Esophagus squamous epithelium (tissue), 5 donors: ENCODE data around the gene MPIG6B. TPM values are rescaled to one million over a fixed set of nuclear protein-coding genes. Genes with fewer than 3 reads are reported as not detected.

Source experiments
- DNase-seq: peaks from one replicate; lab custom pipeline; 2025; lab: John Stamatoyannopoulos, UW
- H3K27ac ChIP-seq, 4 donors: fragments of 200-600 bp; sonication (generic); one replicate each; pipeline ENCODE4 v1.5.1; 2016 to 2019; ENCODE audit warnings: mild to moderate bottlenecking in 1 of 4
- H3K27me3 ChIP-seq, 4 donors: fragments of 200-600 bp; sonication (generic); 1 replicate in 3 of 4; 2 replicates in 1 of 4; pipeline versions ENCODE4 v1.5.1 to v1.6.0; 2017 to 2021; ENCODE audit warnings: antibody characterized with exemption in 1 of 4
- H3K36me3 ChIP-seq, 3 donors: fragments of 200-600 bp; sonication (generic); one replicate each; pipeline ENCODE4 v1.5.1; 2016 to 2019
- H3K4me1 ChIP-seq, 3 donors: fragments of 200-600 bp; sonication (generic); one replicate each; pipeline ENCODE4 v1.5.1; 2017 to 2019
- H3K4me3 ChIP-seq, 4 donors: fragments of 200-600 bp; sonication (generic); 1 replicate in 3 of 4; 2 replicates in 1 of 4; pipeline ENCODE4 v1.5.1; 2016 to 2019; ENCODE audit warnings: mild to moderate bottlenecking in 2 of 4, moderate library complexity in 1 of 4
- H3K9me3 ChIP-seq, 3 donors: fragments of 200-600 bp; sonication (generic); one replicate each; pipeline ENCODE4 v1.5.1; 2016 to 2019
- CTCF ChIP-seq, 6 experiments: fragments of 450-650 bp in 4 of 6; fragments of 200-600 bp in 2 of 6; sonication (generic) in 2 of 6; IDR thresholded peaks; one replicate each; pipeline ENCODE4 v1.5.1; 2016 to 2019; ENCODE audit warnings: antibody characterized with exemption in 6 of 6, mild to moderate bottlenecking in 4 of 6, moderate library complexity in 4 of 6
- POLR2A ChIP-seq, 4 donors: fragments of 450-650 bp; IDR thresholded peaks; one replicate each; pipeline ENCODE4 v1.6.1; 2017; ENCODE audit warnings: antibody characterized with exemption in 4 of 4, mild to moderate bottlenecking in 4 of 4, moderate library complexity in 3 of 4
- WGBS, 2 donors: methylation state at CpG; one replicate each; pipeline ENCODE4 v1.1.5; 2018; 5-methylcytosine and 5-hydroxymethylcytosine counted together
- intact Hi-C: fragments of 100-400 bp; cut with DNase I; formaldehyde crosslinking; loops from one replicate; pipeline ENCODE4 v1.15.0; 2022
- total RNA-seq, 4 donors: library from RNA; depleted of rRNA; stranded (reverse); fragments of >200 nt; gene quantifications; one replicate each; pipeline ENCODE4 v1.1.0, GENCODE V29; 2016
- donor health status: DM: yes; HTN: yes; CAD: no.

MPIG6B gene
- total RNA-seq, 4 donors from 2014 or later: 0.12 to 1.4 (median 0.73) TPM

GRCh38 chr6:31687321-31687720 lies 35.9 kb upstream of the MPIG6B start:
- no peak overlapping the region for H3K4me3 ChIP-seq
- TF ChIP-seq POLR2A (IDR thresholded peaks at IDR 0.05) (no peak), CTCF (IDR thresholded peaks at IDR 0.05) (no peak)
- DNase-seq: no peak
- H3K27ac ChIP-seq: no peak overlapping the region
- no peaks in the 10 kb centered on the region for H3K9me3 ChIP-seq
- intact Hi-C loops: loop anchor here (10.0 kb wide), 1 partner anchor 147 kb away; no protein-coding TSS in a partner anchor
- H3K36me3 ChIP-seq: peaks cover 23 to 81% (median 48%) of the 10 kb centered on the region in 3 donors
- peaks cover 0 to 14% (median 4%) of the 10 kb centered on the region in 3 donors for H3K4me1 ChIP-seq
- 66 to 82% methylated on average over 4 to 7 of the region's 8 CpGs for WGBS, 2 donors
- no peaks in the 10 kb centered on the region for H3K27me3 ChIP-seq

GRCh38 chr6:31687860-31688693 lies 35.1 kb upstream of the MPIG6B start:
- no peaks in the 10 kb centered on the region for H3K27me3 ChIP-seq
- H3K9me3 ChIP-seq: no peaks in the 10 kb centered on the region
- DNase-seq: no peak
- TF ChIP-seq POLR2A (IDR thresholded peaks at IDR 0.05) (no peak), CTCF (IDR thresholded peaks at IDR 0.05) (no peak)
- intact Hi-C loops: loop anchor here (10.0 kb wide), 1 partner anchor 147 kb away; no protein-coding TSS in a partner anchor
- H3K27ac ChIP-seq: no peak overlapping the region
- H3K4me3 ChIP-seq: no peak overlapping the region
- WGBS, 2 donors: 80 to 90% methylated on average over 3 to 11 of the region's 14 CpGs
- peaks cover 0 to 10% (median 2%) of the 10 kb centered on the region in 3 donors for H3K4me1 ChIP-seq
- peaks cover 31 to 88% (median 51%) of the 10 kb centered on the region in 3 donors for H3K36me3 ChIP-seq

GRCh38 chr6:31689249-31690110 lies 33.7 kb upstream of the MPIG6B start:
- peak in 1 of 6 experiments; percentile 32 for TF ChIP-seq CTCF (IDR thresholded peaks at IDR 0.05)
- TF ChIP-seq POLR2A (IDR thresholded peaks at IDR 0.05): no peak
- Histone ChIP-seq H3K27me3 (no peaks in the 10 kb centered on the region), H3K4me3 (no peak overlapping the region), H3K4me1 (no peaks in the 10 kb centered on the region), H3K27ac (no peak overlapping the region), H3K36me3 (peaks cover 32 to 97% (median 61%) of the 10 kb centered on the region in 3 donors), H3K9me3 (no peaks in the 10 kb centered on the region)
- DNase-seq: no peak
- WGBS, 2 donors: 65 to 82% methylated on average over 9 of the region's 11 CpGs
- intact Hi-C loops: loop anchor here (10.0 kb wide), 1 partner anchor 145 kb away; no protein-coding TSS in a partner anchor

GRCh38 chr6:31690231-31691077 lies 32.7 kb upstream of the MPIG6B start:
- Histone ChIP-seq H3K4me1 (no peaks in the 10 kb centered on the region), H3K9me3 (no peaks in the 10 kb centered on the region), H3K27me3 (no peaks in the 10 kb centered on the region), H3K36me3 (peaks cover 35 to 100% (median 68%) of the 10 kb centered on the region in 3 donors), H3K27ac (no peak overlapping the region), H3K4me3 (no peak overlapping the region)
- no peak for DNase-seq
- 60 to 64% methylated on average over 10 of the region's 10 CpGs for WGBS, 2 donors
- intact Hi-C loops: no loop called here
- no peak for TF ChIP-seq POLR2A (IDR thresholded peaks at IDR 0.05)
- no peak for TF ChIP-seq CTCF (IDR thresholded peaks at IDR 0.05)
